HUES48 (cell line): ENCODE data around the gene REEP5.
A peak's percentile ranks its signal among the peaks of the same experiment; 100 is the strongest.
"Not testable (repeated sequence)": the region's sequence is repeated elsewhere in the genome, so short reads cannot be mapped to it uniquely, and the experiment has no call there.

Source experiments
- H3K27ac ChIP-seq: one replicate; pipeline ENCODE4 v1.7.0; 2013; ENCODE audit warnings: low read depth, low read length, inconsistent platforms
- H3K27me3 ChIP-seq: 2 replicates; pipeline ENCODE4 v1.6.1; 2013; ENCODE audit warnings: mild to moderate bottlenecking, low read length; ENCODE audit not compliant: control insufficient read depth, insufficient read depth
- H3K36me3 ChIP-seq: 2 replicates; pipeline ENCODE4 v1.6.1; 2013; ENCODE audit warnings: low read length; ENCODE audit not compliant: control insufficient read depth, insufficient read depth
- H3K4me1 ChIP-seq: 2 replicates; pipeline ENCODE4 v1.6.1; 2013; ENCODE audit warnings: mild to moderate bottlenecking, low read length; ENCODE audit not compliant: control insufficient read depth, insufficient read depth
- H3K4me3 ChIP-seq: 2 replicates; pipeline ENCODE4 v1.5.1; 2013; ENCODE audit warnings: mild to moderate bottlenecking, low read depth, low read length
- H3K9ac ChIP-seq: 2 replicates; pipeline ENCODE4 v1.6.1; 2013; ENCODE audit warnings: mild to moderate bottlenecking, low read depth, low read length, moderate library complexity
- H3K9me3 ChIP-seq: 2 replicates; pipeline ENCODE4 v1.6.1; 2013; ENCODE audit warnings: low read length; ENCODE audit not compliant: control insufficient read depth, insufficient read depth

REEP5 gene

DNA sequence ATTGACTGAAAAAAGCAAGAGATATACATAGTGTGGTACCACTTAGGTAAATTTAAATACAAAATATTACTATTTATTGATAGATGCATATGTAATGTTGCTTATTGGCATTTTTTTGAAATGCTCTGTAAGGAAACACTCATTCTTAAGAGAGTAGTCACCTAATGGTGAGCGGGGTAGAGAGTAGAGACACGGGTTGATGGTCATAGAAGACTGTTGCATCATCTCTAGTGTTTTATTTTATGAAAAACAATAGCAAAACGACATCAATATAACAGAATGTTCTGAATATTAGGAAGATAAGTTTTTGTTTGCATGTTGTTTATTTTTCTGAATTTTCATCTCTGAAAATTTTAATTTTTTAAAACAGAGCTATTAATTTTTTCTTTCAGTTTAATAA is 56.9 kb downstream of the REEP5 start:
- no peak overlapping the region for H3K4me3 ChIP-seq
- no peaks in the 10 kb centered on the region for H3K9me3 ChIP-seq
- H3K4me1 ChIP-seq: peaks cover 6% of the 10 kb centered on the region; the same call in 1 of the 2 replicates
- no peaks in the 10 kb centered on the region for H3K27me3 ChIP-seq
- H3K9ac ChIP-seq: no peak overlapping the region
- peaks cover 73% of the 10 kb centered on the region for H3K36me3 ChIP-seq
- H3K27ac ChIP-seq: no peak overlapping the region

DNA sequence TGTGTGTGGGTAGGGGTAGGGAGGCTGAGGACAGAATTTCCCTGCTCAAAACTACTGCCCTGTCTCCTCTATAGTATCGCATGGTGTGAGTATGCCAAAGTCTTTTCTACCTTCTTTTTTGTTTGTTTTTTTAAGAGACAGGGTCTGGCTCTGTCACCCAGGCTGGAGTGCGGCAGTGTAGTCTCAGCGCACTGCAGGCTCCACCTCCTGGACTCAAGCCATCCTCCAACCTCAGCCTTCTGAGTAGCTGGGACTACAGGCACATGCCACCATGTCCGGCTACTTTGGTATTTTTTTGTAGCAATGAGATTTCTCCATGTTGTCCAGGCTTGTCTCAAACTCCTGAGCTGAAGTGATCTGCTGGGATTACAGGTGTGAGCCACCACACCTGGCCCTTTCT is 58.5 kb downstream of the REEP5 start:
- no peak overlapping the region for H3K27ac ChIP-seq
- no peaks in the 10 kb centered on the region for H3K27me3 ChIP-seq
- peaks cover 57% of the 10 kb centered on the region for H3K36me3 ChIP-seq
- no peak overlapping the region for H3K4me3 ChIP-seq
- peaks cover 6% of the 10 kb centered on the region; the same call in 1 of the 2 replicates for H3K4me1 ChIP-seq
- H3K9me3 ChIP-seq: no peaks in the 10 kb centered on the region
- no peak overlapping the region for H3K9ac ChIP-seq

DNA sequence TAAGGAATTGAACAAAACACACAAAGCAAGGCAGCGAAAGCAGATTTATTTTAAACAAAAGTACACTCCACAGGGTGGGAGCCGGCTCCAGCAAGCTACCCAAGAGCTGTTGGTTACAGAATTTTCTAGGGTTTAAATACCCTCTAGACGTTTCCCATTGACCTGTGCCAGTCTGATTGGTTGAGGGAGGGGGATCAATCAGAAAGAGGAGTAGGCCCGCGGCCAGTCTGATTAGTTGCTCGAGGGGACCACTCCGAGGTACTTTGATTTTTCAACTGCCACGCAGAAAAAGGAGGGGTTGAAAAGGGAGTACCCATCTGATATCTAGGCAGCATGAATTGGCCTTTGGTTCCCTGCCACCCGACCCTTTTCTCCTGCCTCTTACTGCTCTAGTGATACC is 59.9 kb downstream of the REEP5 start:
- H3K27ac ChIP-seq: no peak overlapping the region
- peaks cover 6% of the 10 kb centered on the region; the same call in 1 of the 2 replicates for H3K4me1 ChIP-seq
- H3K36me3 ChIP-seq: peaks cover 43% of the 10 kb centered on the region
- peak overlapping the region; percentile 91 for H3K4me3 ChIP-seq
- peak overlapping the region; percentile 87; the same call in 1 of the 2 replicates for H3K9ac ChIP-seq
- H3K9me3 ChIP-seq: no peaks in the 10 kb centered on the region
- no peaks in the 10 kb centered on the region for H3K27me3 ChIP-seq

DNA sequence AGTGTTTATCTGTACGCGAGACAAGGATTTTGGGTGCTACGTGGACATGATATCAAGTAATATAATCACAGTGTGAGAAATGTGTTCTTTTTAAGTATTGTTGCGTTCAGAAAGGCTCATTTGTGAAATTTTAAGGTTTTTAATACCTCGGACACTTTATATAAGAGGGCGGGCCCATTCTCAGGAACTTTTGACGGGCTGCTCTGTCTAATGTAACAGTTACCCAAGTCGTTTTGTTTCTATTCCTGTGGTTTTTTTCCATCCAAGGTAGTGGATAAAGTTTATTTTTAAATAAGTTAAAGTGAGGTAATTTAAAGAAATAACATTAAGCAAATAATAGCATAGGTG is 60.4 kb downstream of the REEP5 start:
- Histone ChIP-seq H3K4me1 (peaks cover 6% of the 10 kb centered on the region; the same call in 1 of the 2 replicates), H3K27ac (peak overlapping the region; percentile 88), H3K4me3 (peak overlapping the region; percentile 91), H3K36me3 (peaks cover 38% of the 10 kb centered on the region), H3K9ac (peak overlapping the region; percentile 87), H3K9me3 (no peaks in the 10 kb centered on the region), H3K27me3 (no peaks in the 10 kb centered on the region)

DNA sequence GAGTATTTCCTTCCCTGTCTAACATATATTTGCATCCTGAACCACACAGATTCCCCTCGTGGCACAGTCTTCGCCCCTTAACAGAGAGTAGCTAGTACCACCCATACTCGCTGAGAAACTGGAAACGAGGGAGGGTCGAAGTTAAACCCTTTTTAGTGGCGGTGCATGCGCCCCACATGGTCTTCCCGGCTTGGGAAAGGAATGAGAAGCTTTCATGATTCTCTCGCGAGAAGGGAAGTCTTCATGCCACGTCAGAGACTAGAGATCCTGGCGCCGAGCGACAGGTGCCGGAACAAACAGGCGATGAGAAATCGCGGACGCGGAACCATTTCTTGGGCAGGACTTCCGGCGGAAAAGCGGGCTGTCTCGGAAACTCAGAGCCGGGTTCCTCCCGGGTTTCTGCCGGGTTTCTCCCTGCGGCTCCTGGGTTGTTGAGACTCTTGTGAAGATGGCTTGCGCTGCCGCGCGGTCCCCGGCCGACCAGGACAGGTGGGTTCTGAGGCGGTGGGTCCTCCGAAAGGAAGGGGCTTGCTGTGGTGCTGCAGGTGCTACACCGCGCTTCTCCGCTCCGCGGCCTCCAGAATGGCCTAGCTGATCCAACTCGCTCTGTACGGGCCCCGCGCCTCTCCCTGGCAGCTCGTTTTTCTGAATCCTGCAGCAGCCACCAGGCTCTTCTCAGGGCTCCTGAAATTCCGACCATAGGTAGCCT is 60.9 kb downstream of the REEP5 start, which contains the start of gene SRP19:
SRP19 (plus strand) TSS at position 359 of the 709 bp plus-strand sequence; CDS start at position 449, 90 bp downstream.
- no peaks in the 10 kb centered on the region for H3K9me3 ChIP-seq
- H3K9ac ChIP-seq: peak within 1 kb of the TSS; percentile 87
- peaks cover 33% of the 10 kb centered on the region for H3K36me3 ChIP-seq
- H3K4me1 ChIP-seq: peaks cover 6% of the 10 kb centered on the region; the same call in 1 of the 2 replicates
- peak within 1 kb of the TSS; percentile 91 for H3K4me3 ChIP-seq
- H3K27me3 ChIP-seq: no peaks in the 10 kb centered on the region
- peak within 1 kb of the TSS; percentile 88 for H3K27ac ChIP-seq

DNA sequence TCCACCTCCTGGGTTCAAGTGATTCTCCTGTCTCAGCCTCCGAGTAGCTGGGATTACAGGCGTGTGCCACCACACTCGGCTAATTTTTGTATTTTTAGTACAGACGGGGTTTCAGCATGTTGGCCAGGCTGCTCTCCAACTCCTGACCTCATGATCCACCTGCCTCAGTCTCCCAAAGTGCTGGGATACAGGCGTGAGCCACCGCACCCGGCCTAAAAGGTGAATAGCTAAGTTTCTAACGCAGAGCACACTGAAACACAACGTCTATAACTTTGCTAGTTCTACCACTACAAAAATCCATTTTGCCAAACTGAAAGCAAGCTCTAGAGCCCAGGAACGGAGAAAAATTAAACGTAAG is 61.5 kb downstream of the REEP5 start:
- Histone ChIP-seq H3K9ac (peak overlapping the region; percentile 87), H3K4me3 (peak overlapping the region; percentile 91), H3K27ac (peak overlapping the region; percentile 88), H3K36me3 (peaks cover 32% of the 10 kb centered on the region)
- not testable (repeated sequence) for H3K9me3 ChIP-seq, H3K4me1 ChIP-seq, H3K27me3 ChIP-seq

DNA sequence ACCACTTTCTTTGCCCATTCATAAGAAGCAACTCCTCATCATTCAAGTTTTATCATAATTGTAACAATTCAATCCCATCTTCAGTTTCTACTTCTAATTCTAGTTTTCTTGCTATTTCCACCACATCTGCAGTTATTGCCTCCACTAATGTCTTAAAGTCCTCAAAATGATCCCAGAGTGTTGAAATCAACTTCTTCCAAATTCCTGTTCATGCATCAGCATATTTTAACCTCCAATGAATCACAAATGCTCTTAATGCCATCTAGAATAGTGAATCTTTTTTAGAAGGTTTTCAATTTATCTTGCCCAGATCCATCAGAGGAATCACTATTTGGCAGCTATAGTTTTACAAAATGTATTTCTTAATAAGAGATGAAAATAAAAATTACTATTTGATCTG is 64.2 kb downstream of the REEP5 start:
- Histone ChIP-seq H3K4me1 (peaks cover 6% of the 10 kb centered on the region; the same call in 1 of the 2 replicates), H3K27ac (no peak overlapping the region), H3K9ac (no peak overlapping the region), H3K9me3 (no peaks in the 10 kb centered on the region), H3K27me3 (no peaks in the 10 kb centered on the region), H3K36me3 (peaks cover 5% of the 10 kb centered on the region), H3K4me3 (no peak overlapping the region)

DNA sequence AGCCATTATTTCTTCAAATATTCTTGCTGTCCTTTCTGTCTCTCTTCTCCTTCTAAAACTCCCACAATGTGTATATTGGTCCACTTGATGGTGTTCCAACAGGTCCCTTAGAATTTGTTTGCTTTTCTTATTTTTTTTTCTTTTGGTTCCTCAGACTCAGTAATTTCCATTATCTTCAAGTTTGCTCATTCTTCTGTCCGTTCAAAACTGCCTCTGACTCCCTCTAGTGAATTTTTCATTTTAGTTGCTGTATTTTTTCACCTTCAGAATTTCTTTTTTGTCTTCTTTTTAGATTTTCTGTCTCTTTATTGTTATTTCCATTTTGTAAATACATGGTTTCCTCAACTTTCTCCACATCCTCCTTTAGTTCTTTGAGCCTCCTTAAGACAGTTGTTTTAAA is 67.4 kb downstream of the REEP5 start:
- H3K27ac ChIP-seq: no peak overlapping the region
- no peaks in the 10 kb centered on the region for H3K36me3 ChIP-seq
- H3K4me3 ChIP-seq: no peak overlapping the region
- H3K27me3 ChIP-seq: no peaks in the 10 kb centered on the region
- H3K9me3 ChIP-seq: no peaks in the 10 kb centered on the region
- H3K4me1 ChIP-seq: no peaks in the 10 kb centered on the region
- H3K9ac ChIP-seq: no peak overlapping the region

DNA sequence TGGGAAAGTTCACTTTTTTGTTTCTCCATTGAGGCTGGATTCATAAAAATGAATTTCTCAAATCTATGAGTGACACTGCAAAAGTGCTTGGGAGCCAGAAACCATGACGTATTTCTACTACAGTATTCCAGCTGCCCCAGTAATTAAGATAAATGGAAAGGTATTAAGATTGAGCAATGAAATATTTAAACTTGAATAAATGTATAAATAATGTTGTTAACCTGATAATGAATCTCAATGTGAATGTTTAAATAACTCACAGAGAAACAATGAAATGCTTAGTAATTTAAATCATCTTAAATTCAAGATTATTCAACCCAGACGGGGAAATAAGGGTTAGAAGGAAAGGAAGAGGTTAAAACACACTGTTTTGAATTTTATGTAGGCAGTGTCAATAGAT is 72.1 kb downstream of the REEP5 start:
- no peak overlapping the region for H3K9ac ChIP-seq
- H3K9me3 ChIP-seq: no peaks in the 10 kb centered on the region
- H3K36me3 ChIP-seq: no peaks in the 10 kb centered on the region
- no peak overlapping the region for H3K27ac ChIP-seq
- H3K4me1 ChIP-seq: peaks cover 17% of the 10 kb centered on the region
- no peaks in the 10 kb centered on the region for H3K27me3 ChIP-seq
- no peak overlapping the region for H3K4me3 ChIP-seq

DNA sequence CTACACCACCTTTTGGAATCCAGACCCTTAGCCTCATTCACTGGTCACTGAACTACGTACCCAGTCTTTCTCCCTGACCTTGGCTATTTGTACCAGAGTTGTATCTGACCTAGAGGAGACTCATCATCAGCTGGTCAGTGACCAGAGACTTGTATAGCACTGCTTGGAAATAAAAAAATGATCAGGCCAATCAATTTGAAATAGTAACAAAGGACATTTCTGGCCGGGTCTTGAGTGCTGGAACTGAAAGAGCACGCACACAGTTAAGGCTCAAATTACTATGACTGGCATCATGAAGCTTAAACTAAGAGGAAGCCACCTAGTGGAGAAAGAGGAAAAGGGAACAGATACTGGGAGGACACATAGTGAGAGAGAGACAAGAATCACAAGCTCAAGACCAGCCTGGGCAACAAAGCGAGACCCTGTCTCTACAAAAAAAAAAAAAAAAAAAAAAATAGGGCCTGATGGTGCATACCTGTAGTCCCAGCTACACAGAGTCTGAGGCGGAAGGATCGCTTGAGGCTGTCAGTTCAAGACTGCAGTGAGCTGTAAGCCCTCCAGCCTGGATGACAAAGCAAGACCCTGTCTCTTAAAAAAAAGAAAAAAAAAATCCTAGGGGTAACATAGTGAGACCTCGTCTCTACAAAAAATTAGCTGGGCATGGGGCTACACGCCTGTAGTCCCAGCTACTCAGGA is 73.8 kb downstream of the REEP5 start:
- no peak overlapping the region for H3K4me3 ChIP-seq
- no peak overlapping the region for H3K9ac ChIP-seq
- no peaks in the 10 kb centered on the region for H3K9me3 ChIP-seq
- H3K4me1 ChIP-seq: peaks cover 17% of the 10 kb centered on the region
- no peak overlapping the region for H3K27ac ChIP-seq
- no peaks in the 10 kb centered on the region for H3K36me3 ChIP-seq
- no peaks in the 10 kb centered on the region for H3K27me3 ChIP-seq

DNA sequence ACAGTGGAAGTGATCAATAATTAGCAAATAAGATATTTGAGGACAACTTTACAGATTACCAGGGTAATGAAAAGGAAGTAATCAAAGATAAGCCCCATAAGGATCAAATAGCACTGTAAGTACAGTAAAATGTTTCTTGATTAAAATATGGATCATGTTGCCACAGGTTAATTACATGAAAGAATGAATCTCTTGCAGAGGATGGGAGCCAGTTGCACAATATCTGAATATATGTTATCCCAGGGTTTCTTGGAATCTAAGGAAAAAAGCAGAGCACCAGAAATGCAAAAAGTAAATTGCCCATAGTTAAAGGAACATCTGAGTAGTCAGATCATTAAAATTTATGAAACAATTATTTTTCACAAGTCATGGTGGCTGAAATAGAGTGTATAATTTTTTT is 74.7 kb downstream of the REEP5 start:
- Histone ChIP-seq H3K4me1 (peaks cover 17% of the 10 kb centered on the region), H3K9ac (no peak overlapping the region), H3K4me3 (no peak overlapping the region), H3K9me3 (no peaks in the 10 kb centered on the region), H3K27ac (no peak overlapping the region), H3K27me3 (no peaks in the 10 kb centered on the region), H3K36me3 (no peaks in the 10 kb centered on the region)
